Fibroblast of skin of right quadriceps (primary cell): ENCODE data around the gene FER.
"Not testable (repeated sequence)": the region's sequence is repeated elsewhere in the genome, so short reads cannot be mapped to it uniquely, and the experiment has no call there.

Experiments used
- DNase-seq: peaks from one replicate; pipeline ENCODE4 v3.0.0-alpha.2; 2013

The FER gene

DNA sequence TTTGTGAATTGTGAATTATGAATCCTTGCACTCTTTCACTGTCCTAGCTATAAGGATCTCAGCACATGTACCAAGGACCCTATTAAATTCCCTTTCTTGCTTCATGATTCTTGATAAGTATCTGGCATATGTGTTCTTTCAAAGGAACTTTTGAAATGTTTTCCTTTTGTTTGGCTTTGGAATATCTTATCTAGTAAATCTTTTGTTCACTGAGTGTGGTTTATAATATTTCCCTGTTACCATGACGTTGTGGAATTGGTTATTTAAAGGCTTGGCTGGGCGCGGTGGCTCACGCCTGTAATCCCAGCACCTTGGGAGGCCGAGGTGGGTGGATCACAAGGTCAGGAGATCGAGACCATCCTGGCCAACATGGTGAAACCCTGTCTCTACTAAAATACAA is 151.5 kb downstream of the FER start:
- DNase-seq: not testable (repeated sequence)

DNA sequence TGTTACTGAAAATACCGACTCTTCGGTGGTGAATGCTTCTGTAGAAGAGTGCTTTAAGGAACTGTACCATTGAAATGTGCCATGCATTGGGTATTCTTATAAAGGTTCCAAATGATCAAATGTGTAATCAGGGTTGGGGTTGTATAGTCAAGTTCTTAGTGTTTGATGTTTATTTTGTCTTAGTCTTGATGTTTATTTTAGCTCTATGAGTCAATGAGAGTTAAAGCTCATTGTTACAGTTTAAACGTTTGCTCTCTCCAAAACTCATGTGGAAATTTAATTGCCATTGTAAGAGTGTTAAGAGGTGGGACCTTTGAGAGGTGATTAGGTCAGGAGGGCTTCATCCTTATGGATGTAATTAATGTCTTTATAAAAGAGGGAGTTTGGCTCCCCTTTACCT is 153.0 kb downstream of the FER start:
- DNase-seq: no peak

DNA sequence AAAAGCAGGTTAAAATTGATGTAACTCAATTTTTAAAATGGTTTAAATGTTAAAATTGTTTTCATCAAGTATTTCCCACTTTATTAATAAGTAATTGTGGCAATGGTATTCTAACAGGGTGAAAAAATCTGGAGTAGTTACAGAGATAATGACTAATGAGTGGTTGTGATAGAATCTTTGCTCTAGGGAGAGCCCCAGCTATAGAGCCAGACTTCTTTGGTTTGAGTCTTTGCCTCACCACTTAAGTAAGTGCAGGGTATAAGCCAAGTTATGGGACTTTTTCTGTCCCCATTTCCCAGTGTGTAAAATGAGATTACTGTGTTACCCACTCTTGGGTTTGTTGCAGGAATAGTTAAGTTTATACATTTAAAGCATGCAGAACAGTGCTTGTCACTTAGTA is 158.1 kb downstream of the FER start:
- DNase-seq: no peak

DNA sequence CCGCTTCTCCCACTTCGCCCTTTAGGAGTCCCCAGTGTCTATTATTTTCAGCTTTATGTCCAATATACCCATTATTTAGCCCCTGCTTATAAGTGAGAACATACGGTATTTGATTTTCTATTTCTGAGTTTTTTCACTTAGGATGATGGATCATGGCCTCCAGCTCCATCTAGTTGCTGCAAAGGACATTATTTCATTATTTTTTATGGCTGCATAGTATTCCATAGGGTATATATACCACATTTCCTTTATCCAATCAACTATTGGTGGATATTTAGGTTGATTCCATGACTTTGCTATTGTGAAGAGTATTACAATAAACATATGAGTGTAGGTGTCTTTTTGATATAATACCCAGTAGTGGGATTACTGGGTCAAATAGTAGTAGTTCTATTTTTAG is 162.9 kb downstream of the FER start:
- no peak for DNase-seq

DNA sequence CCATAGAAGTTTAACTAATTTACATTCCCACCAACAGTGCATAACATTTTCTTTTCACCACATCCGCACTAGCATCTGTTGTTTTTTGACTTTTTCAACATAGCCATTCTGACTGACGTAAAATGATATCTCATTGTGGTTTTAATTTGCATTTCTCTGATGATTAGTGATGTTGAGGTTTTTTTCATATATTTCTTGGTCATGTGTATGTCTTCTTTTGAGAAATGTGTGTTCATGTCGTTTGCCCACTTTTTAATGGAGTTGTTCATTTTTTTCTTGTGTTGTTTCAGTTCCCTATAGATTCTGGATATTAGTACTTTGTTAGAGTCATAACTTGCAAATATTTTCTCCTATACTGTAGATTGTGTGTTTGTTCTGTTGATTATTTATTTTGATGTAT is 163.4 kb downstream of the FER start:
- no peak for DNase-seq

DNA sequence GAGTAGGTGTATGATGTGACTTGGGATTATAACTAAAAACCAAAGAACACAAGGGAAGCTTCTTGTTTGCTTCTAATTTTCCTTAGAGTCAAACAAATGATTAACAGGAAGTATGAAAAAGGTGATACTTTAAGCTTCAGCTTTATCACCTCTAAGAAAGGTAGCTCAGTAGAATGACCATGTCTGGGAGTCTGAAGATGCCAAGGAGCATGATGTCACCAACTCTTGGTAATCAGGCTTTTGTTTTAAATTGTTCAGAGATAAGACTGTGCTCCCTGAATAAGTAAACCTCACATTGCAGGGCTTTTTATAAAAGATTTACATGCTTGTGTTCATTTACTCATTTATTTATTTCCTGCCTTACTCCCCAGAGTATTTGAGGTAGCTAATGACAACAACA is 169.9 kb downstream of the FER start:
- no peak for DNase-seq

DNA sequence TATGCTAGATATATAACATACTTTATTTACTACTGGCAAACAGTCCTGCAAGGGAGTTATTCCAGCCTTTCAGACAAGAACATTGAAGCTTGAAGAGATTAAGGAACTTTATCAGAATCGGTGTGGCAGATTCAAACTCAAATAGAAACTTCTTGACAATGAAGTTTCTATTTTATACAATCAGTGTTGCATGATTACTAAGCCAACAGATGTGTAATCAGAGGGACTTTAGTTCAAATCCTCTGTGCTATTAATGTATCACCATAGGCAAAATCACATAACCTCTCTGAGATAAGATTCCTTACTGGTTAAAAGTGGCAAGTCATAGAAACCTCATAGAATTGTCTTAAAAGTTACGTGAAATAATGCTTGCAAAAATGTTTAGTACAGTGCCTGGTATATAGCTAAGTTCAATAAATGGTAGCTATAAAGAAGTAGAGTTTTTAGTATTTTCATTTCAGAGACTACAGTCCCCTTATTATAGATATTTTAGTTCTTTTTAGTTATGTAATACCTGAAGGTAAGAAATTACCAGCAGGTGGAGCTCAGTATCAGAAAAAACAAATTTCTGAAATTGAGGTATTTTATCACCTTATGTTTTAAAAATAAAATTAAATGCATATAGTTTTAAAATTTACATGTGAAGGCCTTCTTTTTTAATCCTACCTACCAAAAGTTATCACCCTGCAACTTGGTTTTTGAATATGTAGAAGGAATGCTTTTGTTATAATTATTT is 172.1 kb downstream of the FER start:
- no peak for DNase-seq

DNA sequence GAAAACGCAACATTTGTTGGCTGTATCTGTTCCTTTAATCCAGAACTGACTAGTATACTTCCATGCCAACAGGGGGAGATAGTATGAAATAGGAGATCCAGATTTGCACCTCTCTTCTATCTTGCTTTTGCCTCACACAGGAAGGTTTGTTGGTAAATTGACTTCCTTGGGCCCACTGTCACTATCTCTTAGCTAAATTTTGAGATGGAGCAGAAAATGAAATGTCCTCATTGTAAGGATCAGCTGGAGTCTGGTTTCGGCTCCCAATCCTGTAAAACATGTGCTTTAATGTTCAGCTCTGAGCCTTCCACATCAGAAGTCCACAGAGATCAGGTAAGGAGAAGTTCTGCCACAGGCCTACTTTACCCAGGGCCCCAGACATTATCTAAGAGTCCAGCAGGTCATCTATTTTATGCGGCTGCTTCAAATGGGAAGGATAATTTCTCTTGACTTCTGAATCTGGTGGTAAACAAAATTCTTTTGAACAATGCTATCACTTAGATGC is 176.8 kb downstream of the FER start:
- DNase-seq: no peak

DNA sequence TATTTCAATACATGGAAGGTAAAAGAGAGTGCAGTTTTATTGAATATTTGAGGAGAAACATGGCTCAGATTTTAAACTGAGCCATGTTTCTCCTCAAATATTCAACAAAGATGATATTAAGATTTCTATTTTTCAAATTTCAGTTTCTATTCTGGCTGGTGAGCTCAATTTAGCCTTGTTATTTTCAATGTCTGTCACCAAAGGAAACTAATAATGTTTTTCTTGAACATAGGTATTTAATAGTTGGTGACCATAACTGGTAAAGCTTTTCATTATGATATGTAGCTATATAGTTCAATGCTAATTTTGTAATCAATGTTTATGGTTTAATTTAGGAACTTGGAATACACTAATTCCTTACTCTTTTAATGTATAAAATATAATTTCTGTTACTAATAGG is 177.4 kb downstream of the FER start:
- no peak for DNase-seq

DNA sequence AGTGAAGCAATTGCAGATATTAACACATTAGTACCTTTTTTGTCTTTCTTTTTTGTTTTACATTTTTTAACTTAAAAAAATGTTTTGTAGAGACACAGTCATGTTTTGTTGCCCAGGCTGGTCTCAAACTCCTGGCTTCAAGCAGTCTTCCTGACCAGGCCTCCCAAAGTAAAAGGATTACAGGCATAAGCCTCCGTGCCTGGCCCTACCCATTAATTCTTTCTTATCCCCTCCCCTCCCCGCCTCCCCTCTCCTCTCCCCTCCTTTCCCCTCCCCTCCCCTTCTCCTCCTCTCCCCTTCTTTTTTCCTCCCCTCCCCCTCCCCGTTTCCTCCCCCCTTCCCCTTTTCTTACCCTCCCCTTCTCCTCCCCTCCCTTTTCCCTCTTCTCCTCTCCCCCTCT is 182.4 kb downstream of the FER start:
- DNase-seq: no peak

DNA sequence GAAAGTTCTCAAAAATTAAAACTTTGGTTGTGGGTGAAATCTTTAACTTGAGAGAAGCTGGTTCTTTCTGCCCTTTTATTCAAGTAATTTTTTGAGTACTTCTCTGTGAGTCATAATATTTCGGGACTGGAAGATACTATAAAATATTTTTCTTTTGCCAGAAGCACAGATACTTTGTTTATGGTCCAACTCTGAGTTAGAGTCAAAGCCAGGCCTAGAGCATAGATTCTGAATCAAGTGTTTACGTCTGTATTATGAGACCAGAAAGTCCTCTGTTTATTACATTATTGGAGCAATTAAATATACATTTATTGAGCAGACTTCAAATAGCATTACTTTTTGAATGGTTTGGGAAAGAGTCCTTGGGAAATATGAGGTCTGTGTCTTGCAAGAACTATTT is 187.9 kb downstream of the FER start:
- no peak for DNase-seq

DNA sequence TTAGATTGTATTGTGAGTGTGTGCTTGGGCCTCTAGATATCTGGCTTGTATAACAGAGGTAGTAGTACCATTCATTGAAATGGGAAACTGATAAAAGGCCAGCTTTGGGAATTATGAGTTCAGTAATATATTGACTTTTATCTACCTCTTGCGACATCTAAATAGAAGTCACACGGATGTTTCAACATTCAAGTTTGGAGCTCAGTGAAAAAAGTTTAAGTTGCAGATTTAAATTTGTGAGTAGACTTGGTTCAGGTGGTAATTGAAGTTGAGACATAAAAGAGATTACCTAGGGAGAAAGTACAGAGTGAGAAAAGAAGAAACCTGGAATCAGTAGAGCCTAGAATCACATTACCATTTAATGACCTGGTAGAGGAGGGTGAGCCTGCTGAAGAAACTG is 189.5 kb downstream of the FER start:
- no peak for DNase-seq

DNA sequence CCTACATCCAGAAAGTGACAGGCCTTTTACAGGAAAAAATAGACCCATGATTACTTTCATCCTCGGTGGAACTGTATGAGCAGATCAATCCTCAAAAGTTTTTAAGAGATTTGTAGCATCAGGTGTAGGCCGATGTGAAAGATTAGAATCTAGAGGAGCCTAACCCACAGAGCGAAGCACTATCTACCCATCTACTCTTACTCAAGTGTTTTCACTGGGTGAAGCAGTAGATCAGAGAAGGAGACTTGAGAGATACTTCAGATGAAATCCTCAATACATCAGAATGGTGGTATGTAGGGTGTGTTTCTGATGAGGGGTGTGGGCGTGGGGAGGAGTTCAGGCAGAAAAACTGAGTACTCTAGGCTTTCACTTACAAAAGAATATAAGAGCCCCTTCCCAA is 192.8 kb downstream of the FER start:
- DNase-seq: no peak

DNA sequence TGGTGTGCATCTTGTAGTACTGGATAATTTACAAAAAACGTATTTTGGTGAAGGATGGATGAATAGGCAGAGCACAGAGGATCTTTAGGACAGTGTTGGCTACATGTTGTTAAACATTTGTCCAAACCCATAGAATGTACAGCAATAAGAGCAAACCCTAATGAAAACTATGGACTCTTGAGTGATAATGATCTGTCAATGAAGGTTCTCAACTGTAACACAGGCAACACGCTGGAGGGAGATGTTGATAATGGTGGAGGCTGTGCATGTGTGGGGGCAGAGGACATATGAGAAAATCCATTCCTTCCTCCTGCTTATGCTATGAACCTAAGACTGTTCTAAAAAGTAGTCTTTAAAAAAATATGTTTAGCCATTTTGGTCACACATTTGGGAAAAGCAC is 194.0 kb downstream of the FER start:
- no peak for DNase-seq

DNA sequence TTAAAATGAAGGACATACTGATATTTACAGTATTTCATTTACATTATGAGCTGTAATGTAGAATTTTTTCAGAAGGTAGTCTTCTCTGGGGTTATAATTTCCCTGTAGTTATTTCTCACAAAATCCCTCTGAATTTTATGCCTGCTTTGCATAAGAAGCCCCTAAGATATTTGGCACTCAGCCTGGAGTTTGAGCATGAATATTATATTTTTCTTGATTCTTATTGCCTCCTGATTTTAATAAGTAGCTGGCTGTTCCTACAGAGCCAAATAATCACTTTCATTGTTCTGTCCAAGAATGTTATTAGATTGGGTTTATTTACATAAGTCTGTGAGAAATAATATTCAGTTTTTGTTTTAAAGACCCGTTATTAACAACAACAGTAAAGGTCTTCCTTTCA is 195.0 kb downstream of the FER start:
- no peak for DNase-seq

DNA sequence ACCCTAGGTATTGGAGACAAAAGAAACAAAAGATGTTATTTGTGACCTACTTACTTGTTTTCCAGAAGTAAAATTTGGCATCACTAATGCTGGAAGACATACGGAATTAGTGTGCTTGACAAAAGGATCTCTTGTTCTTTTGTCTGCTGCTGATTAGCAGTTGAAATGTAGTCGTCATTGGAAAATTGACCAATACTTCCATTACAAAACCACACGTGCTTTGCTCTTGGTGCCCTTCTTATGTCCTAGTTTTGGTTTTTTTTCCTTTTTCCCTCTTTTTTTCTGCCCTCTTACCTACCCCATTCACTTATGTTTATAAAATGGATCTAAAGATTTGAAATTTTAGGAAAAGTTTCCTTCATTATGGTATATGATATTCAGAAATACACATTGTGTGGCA is 197.4 kb downstream of the FER start:
- no peak for DNase-seq

DNA sequence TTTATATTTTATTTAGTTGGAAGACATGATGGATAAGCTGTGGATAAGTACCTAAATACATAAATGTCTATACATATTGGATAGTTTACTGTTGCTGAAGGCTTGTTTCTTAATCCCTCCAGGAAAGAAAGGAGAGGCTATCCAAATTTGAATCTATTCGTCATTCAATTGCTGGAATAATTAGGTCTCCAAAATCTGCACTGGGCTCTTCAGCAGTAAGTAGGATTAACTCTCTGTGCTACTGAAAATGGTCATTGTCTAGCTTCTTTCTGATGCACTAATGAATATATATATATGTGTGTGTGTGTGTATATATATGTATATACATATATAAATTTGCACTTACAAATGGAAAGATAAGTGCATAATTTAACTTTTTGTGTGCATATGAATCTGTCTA is 198.3 kb downstream of the FER start:
- no peak for DNase-seq

DNA sequence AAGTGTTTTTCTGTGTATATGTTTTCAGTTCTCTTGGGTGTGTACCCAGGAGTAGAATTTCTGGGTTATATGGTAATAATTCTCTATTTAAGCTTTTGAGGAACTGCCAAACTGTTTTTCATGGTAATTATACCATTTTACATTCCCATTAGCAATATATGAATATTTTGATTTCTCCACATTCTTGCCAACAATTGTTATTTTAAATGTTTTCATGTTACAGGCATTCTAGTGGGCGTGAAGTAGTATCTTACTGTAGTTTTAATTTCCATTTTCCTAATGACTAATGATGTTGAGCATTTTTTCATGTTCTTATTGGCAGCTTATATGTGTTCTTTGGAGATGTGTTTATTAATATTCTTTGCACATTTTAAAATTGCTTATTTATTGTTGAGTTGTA is 199.5 kb downstream of the FER start:
- DNase-seq: no peak

DNA sequence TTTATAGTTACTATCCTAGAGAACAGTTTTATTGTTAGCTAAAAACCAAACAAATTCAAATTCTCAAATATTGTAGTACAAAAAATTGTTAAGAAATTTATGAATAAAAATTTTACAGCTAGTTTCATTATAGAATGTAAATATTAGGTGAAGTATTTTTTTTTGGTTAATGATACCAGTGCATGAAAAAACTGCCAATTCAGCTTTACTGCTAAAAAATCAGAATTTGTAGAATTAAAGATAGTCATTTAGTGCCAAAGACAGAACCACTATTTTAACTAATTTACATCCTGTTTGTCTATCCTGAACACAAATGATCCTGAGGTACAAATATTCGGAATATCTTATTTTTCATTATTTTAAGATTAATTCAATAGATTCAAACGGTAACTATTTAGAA is 202.6 kb downstream of the FER start:
- no peak for DNase-seq

DNA sequence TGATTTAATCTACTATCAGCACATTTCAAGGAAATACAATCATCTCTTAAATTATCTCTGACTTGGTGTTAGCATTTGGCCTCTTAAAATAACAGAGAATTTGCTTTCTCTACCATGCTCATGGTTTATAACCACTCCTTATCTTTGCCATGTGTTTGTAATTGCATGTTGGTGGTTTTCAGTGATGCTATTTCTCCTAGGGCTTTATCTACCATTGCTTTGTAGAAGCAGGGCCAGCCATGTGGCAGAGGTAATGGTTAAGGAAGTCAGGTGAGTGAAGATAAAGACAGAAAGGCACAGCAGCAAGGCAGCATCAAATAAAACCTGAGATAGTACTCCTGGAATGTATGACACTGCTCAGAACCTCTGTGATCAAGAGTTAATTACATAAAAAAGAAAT is 206.2 kb downstream of the FER start:
- no peak for DNase-seq

DNA sequence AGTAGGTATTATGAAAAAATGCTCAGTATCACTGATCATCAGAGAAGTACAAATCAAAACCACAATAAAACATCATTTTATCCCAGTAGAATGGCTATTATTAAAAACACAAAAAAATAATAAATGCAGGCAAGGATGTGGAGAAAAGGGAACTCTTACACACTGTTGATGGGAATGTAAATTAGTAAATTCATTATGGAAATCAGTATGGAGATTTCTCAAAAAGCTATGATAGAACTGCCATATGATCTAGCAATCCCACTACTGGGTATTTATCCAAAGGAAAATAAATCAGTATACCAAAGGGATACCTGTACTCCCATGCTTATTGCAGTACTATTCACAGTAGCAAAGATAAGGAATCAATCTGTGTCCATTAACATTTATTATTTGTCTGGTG is 209.6 kb downstream of the FER start:
- no peak for DNase-seq

DNA sequence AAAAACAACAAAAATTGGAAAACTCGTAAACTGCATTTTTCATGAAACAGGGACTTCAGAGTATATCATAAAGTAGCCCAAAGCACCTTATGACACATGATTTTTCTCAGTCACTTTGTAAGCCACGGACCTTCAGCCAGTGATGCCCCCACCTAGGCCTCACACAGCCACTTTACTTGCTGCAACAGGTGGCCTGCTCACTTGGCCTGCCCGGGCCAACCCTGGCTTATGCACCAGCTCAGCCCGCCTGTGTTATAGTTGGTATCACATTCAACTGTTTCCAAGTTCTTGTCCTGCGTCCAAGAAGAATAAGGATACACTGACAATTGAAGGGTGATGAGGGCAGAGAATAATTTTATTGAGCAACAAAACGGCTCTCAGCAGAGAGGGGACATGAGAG is 219.2 kb downstream of the FER start:
- DNase-seq: no peak

DNA sequence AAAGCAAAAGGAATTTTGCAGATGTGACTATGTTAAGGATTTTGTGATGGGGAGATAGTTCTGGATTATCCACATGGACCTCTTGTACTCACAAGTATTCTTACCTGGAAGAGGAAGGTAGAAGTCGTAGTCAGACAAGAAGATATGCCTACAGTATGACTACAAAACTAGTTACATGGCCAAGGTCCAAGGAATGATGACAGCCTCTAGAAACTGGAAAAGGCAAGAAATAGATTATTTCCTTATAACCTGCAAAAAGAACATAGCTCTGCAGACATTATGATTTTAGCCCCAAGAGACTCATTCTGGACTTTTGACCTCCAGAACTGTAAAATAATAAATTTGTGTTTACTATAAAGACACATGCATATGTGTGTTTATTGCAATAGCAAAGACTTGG is 226.9 kb downstream of the FER start:
- DNase-seq: no peak

DNA sequence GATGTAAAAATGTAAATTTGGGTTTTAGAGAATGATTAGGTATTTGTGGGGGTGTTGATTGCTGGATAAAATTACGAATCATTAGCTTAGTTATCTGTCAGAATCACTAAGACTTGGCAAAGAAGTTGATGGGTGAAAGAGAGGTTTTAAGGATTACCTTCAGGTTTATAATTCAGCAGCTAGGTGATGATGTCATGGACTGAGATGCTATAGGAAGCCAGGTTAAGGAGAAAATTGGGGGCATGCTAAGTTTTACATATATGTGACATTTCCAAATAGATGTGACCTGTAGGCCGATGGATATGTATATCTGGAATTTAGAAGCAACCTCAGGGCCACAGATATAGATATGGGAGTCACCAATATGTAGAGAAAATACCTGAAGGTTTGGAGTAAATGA is 228.0 kb downstream of the FER start:
- no peak for DNase-seq

DNA sequence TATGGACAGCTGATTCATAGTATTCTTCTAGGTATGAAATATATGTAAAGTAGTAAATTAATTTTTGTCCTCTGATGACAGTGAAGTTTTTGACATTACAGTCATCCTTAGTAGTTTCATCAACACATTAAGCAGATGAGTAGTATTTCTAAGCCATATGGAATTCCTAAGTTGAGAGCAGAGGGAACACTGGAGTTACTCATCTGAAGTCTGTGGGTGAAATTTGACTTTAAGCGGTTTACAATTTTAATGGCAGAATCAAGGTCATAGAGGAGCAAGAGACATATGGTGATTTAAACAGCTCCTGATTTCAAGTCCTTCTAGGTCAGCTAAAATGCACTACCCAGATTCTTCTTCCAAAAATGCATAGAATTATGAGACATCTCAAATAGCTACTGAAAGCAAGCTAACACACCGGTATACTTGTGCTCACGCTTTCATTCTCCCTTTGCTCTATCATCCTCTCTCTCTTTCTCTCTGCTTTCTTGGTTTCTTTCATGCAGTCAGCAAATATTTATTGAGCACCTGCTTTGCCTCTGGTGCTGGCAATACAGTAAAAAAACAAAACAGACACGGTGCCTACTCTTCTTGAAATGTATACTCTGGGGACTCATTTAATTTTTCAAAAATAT is 235.9 kb downstream of the FER start:
- DNase-seq: peak; percentile 76
